NCI-H1694 treated with DMSO at 0.1 percent for 48 hours (cell line): ENCODE results near the gene MUL1.

Experiments used
- DNase-seq: peaks from one replicate; lab custom pipeline; 2025; lab: John Stamatoyannopoulos, UW

MUL1 gene

GRCh38 chr1:20484519-20485462 lies 23.2 kb downstream of the MUL1 start:
- DNase-seq = no peak

GRCh38 chr1:20483833-20484518 lies 24.0 kb downstream of the MUL1 start:
- no peak for DNase-seq

GRCh38 chr1:20483098-20483832 lies 24.7 kb downstream of the MUL1 start:
- peak; percentile 27 for DNase-seq

- no peak for DNase-seq
Measured at GRCh38 chr1:20481643-20482498, 26.1 kb downstream of the MUL1 start.

- no peak for DNase-seq
Measured at GRCh38 chr1:20480951-20481617, 26.9 kb downstream of the MUL1 start.

DNA sequence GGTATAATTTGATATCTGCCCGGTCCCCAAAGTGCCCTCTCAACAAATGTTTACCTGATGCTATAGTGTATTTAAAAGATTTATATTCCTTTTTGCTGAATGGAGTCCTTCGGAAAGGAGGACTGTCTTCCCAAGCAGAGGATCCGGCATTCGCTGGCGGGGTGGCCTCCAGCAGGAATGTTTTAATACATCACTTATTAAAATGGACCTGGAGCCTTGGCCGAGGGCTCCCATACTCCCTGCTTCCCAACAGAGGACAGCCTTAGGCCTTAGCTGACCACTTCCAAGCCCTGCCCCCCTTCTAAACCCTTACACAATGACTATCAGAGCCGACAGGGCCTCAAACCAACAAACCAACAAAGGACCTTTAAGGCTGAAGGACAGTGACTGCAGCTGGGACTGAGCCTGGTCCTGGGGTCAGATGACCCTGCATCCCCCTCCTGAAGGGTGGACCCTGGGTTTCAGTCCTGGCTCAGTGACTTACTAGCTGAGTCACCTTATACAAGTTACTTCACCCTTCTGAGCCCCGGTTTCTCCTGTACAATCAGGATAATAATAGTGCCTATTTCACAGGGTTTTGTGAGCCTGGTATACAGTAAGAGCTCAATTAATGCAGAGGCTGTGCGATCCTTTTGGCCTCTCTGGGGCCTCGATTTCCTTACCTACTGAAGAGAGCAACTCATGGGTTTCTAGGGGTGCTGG lies 27.6 kb downstream of the MUL1 start:
- DNase-seq = no peak

GRCh38 chr1:20479840-20480239 lies 28.1 kb downstream of the MUL1 start:
- DNase-seq = no peak

DNA sequence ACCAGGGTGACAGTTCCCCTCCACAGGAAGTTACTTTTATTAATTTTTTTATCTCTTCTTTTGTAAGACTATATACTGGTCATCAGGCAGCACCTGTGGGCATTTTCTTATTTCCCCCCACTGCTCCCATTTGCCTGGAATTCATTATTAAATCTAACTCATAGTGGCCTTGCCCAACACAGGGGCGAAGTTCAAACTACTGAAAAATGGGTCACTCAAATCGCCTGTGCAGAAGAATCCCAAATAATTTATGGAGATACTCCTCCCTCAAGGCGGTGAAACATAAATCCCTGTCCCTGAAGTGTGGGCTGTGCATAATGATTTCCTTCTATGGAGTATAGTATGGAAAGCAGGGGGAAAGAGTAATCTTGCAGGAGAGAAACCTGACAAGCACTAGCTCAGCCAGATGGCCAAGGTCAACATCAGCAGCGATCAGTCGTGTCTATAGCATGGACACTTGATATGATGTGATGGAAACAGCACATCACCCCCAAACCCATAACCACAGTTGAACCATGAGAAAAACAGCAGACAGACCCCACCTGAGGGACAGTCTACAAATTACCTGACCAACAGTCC lies 29.8 kb downstream of the MUL1 start:
- no peak for DNase-seq

DNA sequence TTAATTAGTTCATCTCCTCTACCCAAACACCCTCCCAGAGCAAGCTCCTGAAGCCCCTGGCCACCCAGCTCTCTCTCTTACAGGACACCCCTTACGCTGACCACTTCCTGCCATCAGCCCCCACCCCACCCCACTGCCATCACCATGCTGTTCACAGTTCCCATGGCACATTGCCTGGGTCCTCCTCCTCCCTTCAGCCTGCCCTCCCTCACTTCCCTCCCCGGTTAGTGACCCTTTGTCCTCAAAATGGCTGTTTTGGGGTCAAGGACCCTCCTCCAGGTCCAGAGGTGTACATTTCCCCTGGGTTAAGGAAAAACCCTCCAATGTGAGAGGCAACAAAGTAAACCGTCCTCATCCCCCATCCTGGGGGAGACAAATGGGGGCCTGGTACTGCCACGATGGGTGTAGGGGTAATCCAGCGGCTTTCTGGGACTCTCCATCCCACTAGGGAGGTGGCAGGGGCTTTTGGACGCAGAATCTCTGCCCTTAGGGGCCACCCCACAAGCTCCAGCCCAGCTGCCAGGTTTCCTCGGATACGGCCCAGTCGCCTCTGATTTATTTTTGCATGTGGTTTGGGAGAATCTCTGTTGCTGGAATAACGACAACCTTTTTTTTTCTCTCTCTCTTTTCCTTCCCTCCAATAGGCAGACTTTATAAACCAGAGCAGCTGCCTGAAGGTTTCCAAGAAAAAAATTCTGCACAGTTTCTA lies 30.4 kb downstream of the MUL1 start:
- DNase-seq = no peak

GRCh38 chr1:20476265-20477038 lies 31.5 kb downstream of the MUL1 start:
- no peak for DNase-seq

- DNase-seq = no peak
Measured at GRCh38 chr1:20474996-20475395, 33.0 kb downstream of the MUL1 start.

DNA sequence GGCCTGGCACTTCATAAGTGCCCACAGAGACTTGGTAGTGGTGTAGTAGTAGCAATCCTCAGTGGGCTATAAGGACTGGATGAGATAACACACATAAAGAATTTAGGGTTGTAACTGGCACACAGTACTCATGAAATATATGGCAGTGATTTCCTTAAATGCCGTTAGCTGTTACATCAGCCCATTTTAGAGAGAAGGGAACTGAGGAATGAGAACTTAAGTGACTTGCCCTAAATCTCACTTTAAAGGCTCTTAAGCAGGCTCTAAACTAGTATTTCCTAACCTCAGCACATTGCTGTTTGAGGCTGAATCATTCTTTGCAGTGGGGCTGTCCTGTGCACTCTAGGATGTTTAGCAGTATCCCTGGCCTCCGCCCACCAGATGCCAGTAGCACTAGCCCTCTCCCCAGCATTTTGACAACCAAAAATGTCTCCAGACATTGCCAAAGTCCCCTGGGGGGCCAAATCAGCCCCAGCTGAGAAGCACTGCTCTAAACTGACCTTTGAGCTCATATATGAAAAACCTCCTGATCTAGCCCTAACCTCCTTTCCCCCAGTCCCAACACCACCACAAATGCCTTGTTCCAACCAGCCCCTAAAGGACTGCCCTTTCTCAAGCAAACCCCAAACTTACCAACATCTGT lies 33.5 kb downstream of the MUL1 start:
- DNase-seq = no peak

DNA sequence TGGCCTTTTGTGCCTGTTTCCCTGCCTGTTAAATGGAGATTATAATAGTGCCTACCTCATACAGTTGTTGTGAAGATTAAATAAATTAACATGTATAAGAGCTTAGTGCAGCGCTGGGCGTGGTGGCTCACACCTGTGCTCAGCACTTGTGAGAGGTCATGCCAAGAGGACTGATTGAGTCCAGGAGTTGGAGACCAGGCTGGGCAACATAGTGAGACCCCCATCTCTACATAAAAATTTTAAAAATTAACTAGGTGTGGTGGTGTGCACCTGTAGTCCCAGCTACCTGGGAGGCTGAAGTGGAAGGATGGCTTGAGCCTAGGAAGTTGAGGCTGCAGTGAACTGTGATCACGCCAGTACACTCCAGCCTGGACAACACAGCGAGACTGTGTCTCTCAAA lies 34.1 kb downstream of the MUL1 start:
- no peak for DNase-seq

DNA sequence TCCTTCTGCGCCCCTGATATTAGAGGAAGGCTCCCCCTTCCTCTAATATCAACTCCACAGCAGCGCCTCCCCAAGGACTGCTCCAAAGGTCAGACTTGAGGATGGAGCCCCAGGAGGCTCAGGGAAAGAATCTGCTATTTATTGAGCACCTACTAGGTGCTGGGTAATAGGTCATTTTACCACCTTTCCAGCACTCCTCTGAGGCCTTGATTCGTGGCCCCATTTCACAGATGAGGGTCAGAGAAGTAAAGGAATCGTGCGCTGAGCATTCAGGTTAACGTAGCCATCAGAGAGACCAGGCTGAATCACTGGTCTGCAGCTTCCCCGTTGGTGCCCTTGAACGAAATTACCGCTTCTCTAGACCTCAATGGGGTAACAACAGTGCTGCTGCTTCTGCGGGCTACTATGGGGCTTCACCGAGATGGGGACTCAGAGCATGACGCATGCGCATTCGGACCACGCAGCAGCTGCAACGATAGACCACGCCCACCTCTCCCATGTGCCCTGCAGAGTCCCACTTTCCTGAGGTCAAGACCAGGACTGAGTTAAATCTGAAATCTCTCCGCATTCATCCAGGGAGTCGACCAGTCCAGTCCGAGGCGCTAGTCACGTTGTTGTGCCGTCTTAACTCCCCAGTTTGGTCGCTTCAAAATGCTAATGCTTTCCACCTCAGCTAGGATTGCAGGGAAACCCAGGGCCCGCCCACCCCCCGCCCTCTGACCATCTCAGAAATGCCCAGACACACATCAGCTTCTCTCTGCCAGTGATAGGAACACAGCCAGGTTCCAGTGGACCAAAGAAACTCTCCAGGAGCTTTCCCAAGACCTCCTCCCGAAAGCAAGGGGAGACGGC lies 34.9 kb downstream of the MUL1 start:
- DNase-seq = no peak

GRCh38 chr1:20472121-20472520 lies 35.8 kb downstream of the MUL1 start:
- DNase-seq = no peak

DNA sequence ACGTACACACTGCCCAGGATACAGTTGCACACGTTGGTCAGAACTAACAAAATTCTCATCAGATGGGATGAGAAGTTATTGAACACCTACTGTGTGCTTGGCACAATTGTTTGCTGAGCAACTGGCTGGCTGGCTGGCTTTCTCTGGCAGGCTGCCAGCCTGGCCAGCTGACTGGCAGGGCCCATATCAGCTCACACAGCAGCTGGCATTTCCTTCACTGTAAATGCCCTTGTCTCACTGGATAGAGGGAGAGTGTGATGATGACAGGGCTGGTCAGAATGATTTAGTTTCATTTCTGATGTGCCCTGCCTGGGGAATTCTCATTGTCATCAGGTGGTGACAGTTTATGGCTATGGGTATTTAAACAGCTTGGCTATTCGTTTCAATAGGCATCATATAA lies 37.8 kb downstream of the MUL1 start:
- DNase-seq = no peak

DNA sequence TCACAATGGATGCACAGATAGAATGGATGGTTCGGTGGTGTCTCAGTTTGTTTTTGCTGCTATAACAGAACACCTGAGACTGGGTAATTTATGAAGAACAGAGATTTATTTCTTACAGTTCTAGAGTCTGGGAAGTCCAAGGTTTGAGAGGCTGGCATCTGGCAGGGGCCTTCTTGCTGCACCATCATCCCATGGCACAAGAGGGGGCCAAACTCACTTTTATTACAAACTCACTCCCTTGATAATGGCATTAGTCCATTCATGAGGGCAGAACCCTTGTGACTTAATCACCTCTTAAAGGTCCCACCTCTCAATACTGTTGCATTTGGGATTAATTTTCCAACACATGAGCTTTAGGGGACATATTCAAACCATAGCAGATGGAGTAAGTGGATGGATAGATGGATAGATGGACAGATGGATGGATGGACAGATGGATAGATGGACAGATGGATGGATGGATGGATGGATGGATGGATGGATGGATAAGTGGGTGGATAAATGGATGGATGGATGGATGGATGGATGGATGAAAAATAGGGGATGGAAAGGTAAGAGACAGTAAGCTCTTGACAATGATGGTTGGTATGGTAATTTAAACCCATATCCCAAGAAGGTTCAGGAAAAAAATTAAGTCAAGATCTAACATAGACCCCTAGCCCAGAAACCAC lies 38.4 kb downstream of the MUL1 start:
- DNase-seq = no peak
